HG02938 (cell line): ENCODE data around the gene TAOK3.
"Not testable (repeated sequence)": the region's sequence is repeated elsewhere in the genome, so short reads cannot be mapped to it uniquely, and the experiment has no call there.

Source experiments
- ATAC-seq: cut with Tn5 transposase; IDR thresholded peaks from one replicate; pipeline ENCODE4 v1.9.1; 2021; ENCODE audit warnings: mild to moderate bottlenecking, moderate library complexity; ENCODE audit not compliant: unreplicated experiment

The TAOK3 gene

DNA sequence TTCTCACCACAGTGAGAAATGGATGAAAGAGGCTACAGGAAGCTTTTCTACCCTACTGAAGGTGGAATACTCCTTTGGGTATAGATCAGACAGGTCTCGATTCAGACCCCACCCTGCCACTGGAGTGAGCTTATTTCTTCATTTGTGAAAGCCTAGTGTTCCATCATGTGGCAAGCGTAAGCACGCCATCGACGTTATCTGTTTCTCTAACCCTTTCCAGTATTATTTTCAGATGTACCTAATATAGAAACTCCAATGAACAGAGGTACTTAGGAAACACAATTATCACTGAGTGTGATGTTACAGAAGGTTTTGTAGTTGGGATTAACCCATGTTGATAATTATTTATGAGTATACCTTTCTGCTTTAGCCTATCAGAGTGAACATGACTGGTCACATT is 224.4 kb downstream of the TAOK3 start:
- ATAC-seq = no peak

DNA sequence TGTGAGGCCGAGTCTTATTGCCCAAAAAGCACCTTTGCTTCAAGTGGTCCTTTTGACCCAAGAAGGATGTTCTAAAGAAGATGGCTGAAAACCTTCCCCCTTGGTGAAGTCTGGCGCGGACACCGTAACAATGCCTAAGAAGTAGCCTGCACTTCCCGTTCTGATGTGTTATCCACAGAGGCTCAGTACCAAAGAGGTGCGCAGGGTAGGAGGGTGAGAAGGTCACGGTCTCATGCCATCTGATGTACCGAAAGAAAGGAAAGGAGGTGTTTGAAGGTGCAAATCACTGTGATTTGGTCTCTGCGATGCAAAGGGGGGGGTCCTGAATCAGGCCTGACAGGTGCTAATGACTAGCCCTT is 226.9 kb downstream of the TAOK3 start:
- no peak for ATAC-seq

- ATAC-seq = no peak
Observed at GRCh38 chr12:118145113-118145797, 227.5 kb downstream of the TAOK3 start.

GRCh38 chr12:118144499-118144898 is 228.2 kb downstream of the TAOK3 start:
- no peak for ATAC-seq

- ATAC-seq = no peak
Observed at GRCh38 chr12:118140825-118141224, 231.9 kb downstream of the TAOK3 start.

GRCh38 chr12:118137148-118137678 is 235.5 kb downstream of the TAOK3 start:
- ATAC-seq = no peak

- ATAC-seq = peak; percentile 39
Observed at GRCh38 chr12:118136559-118137003, 236.1 kb downstream of the TAOK3 start.

GRCh38 chr12:118135788-118136558 is 236.7 kb downstream of the TAOK3 start, which contains the start of gene PEBP1:
Gene PEBP1 (plus strand): TSS chr12:118136124. CDS start chr12:118136210, 86 bp downstream.
- peak; percentile 94 for ATAC-seq

- not testable (repeated sequence) for ATAC-seq
Observed at GRCh38 chr12:118129436-118129835, 243.3 kb downstream of the TAOK3 start.

- ATAC-seq = no peak
Observed at GRCh38 chr12:118127867-118128266, 244.8 kb downstream of the TAOK3 start.

- no peak for ATAC-seq
Observed at GRCh38 chr12:118126119-118126757, 246.5 kb downstream of the TAOK3 start.

GRCh38 chr12:118125743-118126118 is 247.0 kb downstream of the TAOK3 start:
- no peak for ATAC-seq

DNA sequence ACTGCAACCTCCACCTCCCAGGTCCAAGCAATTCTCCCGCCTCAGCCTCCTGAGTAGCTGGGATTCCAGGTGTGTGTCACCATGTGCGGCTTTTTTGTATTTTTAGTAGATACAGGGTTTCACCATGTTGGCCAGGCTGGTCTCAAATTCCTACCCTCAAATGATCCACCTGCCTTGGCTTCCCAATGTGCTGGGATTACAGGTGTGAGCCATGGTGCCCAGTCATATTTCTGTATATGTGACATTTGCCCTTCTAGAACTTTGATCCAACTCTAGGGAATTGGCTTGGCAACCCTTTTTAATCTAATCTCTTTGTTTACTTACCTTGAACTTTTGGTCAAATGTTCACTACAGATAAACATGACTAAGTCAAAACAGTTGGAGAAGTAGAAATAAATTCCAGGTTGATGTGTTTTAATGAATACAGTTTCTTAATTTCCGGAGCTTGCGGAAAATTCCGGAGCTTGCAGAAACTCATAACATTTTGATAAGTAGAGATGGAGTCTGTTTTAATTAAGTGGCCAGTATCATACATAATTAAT is 248.3 kb downstream of the TAOK3 start:
- no peak for ATAC-seq

GRCh38 chr12:118122264-118122663 is 250.4 kb downstream of the TAOK3 start:
- no peak for ATAC-seq

DNA sequence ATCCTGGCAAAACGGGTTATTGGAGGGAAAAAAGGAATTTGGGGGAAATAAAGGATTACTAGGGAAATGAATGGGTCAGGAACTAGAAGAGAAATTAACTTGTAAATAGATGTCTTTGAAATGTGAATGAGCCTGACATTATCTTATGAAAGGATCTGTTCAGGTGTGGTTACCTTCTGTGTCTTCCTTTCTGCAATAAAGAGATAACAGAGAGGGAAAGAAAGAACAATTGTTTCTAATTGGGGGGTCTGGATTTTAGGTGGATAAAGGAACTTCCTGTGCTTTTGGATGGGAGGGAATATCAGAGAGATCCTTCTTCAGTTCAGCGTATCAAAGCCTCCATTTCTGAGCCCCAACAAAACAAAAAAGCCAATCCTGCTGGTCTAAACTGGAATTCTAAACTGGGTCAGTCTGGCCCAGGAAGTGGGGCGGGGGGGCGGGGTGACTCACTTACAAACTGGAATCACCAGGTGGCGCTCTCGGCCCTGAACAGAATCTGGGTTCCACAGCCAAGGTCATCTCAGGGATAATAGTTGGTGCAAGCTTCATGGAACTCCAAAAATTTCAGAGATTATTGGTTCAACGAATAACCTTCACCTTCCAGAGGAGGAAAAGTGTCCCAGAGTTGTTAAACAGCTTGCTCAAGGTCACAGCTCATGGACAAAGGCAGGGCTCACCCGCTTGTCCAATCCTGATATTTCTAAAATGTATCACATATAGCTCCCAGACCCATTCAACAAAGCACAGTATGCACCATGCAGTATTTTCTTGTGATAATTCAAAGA is 251.9 kb downstream of the TAOK3 start:
- peak; percentile 71 for ATAC-seq

DNA sequence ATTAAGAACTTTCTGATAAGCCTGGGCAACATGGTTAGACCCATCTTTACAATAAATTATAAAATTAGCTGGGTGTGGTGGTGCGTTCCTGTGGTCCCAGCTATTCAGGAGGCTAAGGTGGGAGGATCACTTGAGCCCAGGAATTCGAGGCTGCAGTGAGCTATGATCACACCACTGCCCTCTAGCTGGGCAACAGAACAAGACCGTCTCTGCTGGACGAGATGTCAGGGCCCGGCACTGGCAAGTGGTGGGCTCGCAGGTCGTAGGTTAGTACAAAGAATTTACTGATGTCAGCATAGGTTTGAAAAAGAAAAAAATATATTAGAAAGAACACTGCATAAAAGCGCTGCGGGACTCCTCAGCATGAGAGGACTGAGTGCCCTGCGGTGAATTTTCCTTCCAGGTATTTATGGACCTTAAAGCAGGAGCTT is 253.2 kb downstream of the TAOK3 start:
- ATAC-seq = no peak

DNA sequence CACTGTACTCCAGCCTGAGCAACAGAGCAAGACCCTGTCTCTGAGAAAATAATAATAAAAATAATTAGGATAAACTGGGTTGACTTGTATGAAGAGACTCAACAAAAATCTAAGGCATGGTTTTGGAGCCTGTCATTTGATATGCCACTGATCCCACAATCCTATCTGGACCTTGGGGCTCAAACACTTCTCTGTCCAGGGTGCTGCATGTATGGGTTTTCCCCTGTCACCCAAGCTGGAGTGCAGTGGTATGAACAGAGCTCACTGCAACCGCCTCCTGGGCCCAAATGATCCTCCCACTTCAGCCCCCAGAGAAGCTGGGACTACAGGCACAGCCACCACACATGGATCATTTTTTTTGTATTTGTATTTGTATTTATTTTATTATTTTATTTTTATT is 263.6 kb downstream of the TAOK3 start:
- no peak for ATAC-seq

DNA sequence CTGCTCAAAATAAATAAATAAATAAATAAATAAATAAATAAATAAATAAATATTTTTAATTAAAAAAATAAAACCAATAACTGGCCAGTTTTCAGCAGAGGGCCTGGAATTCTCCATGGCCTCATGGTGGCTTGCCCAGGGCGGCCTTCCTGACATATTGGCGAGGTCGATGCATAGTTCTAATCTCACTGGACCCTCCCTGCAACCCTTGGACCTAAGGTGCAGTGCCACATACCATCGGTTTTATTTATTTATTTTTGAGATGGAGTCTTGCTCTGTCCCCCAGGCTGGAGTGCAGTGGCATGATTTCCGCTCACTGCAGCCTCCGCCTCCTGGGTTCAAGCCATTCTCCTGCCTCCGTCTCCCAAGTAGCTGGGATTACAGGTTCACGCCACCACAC is 265.0 kb downstream of the TAOK3 start:
- no peak for ATAC-seq

GRCh38 chr12:118107011-118107410 is 265.7 kb downstream of the TAOK3 start:
- ATAC-seq = no peak

- ATAC-seq = no peak
Observed at GRCh38 chr12:118103601-118104382, 268.9 kb downstream of the TAOK3 start, which contains the start of gene VSIG10. Gene VSIG10 (minus strand): TSS chr12:118104011. CDS start chr12:118103671, 340 bp downstream.
